HG02852 (cell line): ENCODE data around the gene C16orf96.

Experiments
- ATAC-seq: cut with Tn5 transposase; IDR thresholded peaks from one replicate; pipeline ENCODE4 v1.9.1; 2021; ENCODE audit warnings: mild to moderate bottlenecking, moderate library complexity; ENCODE audit not compliant: unreplicated experiment

C16orf96 gene

DNA sequence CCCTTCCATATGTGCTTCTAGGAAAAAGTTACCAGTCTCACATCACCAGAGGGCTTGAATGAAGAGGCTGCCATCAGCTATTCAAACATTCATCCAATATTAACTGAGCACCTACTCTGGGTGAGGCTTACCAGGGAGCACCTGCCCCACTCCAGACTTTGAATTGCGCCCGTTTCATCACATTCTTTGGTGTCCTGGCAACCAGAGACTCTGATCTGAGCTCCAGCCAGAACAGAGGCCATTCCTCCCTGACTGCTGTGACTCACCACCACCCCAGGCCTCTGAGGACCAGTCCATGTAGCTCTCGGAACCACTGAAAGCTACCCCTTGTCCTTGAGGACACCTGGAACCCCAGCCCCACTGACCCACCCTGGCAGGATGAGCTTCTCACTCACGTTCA lies at the start of gene C16orf96:
C16orf96 (plus strand) TSS at position 229 of the 400 bp plus-strand sequence; CDS start at position 379, 150 bp downstream.
- ATAC-seq, result no peak

DNA sequence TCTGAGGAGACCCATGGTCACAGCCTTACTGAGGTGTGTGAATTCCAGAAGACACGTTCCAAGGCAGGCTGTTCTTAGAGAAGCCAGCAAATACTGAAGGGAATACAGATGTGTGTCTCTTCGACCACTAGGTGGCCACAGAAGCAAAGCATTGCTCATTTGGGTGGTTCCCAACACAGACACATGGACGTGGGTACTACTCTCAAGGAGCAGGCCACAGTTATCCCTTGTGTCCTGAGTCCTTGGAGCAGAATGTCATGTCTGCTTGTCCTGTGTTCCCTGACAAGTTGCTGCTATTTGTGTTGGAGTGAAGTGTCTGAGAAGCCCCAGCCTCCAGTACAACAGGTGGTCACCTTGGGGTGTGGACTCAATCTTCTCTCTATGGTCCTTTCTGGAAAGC lies 49.7 kb upstream of the C16orf96 start:
- no peak for ATAC-seq

DNA sequence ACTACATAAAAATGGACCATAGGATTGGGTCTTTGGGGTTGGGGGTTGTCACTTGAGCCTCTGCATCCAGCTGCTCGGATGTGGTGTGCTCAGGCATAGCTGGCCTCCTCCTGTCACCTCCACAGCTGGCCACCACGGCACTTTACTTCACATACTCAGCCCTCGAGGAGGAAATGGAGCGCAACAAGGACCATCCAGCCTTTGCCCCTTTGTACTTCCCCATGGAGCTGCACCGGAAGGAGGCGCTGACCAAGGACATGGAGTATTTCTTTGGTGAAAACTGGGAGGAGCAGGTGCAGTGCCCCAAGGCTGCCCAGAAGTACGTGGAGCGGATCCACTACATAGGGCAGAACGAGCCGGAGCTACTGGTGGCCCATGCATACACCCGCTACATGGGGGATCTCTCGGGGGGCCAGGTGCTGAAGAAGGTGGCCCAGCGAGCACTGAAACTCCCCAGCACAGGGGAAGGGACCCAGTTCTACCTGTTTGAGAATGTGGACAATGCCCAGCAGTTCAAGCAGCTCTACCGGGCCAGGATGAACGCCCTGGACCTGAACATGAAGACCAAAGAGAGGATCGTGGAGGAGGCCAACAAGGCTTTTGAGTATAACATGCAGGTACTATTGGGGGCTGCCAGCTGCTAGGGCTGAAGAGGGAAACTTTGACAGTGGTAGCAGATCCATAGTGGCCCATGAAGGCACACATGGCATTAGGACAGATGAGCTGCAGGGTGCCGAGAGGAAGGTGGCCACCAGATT lies 48.4 kb upstream of the C16orf96 start:
- ATAC-seq, result no peak

DNA sequence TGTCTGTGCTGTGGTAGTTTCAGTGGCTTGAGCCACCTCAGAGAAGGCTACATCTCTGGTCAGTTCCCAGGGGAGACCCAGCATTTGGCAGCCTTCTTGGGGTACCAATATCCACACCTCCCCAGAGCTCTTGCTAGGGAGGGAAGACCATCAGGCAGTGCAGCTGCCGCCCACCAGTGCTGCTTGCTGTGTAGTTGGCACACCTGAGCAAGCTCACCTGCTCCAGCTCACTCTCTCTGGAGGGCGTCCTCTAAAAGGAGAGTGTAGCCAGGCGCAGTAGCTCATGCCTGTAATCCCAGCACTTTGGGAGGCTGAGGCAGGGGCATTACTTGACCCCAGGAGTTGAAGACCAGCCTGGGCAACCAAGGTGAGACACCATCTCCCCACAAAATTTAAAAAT lies 47.3 kb upstream of the C16orf96 start:
- ATAC-seq, result no peak

DNA sequence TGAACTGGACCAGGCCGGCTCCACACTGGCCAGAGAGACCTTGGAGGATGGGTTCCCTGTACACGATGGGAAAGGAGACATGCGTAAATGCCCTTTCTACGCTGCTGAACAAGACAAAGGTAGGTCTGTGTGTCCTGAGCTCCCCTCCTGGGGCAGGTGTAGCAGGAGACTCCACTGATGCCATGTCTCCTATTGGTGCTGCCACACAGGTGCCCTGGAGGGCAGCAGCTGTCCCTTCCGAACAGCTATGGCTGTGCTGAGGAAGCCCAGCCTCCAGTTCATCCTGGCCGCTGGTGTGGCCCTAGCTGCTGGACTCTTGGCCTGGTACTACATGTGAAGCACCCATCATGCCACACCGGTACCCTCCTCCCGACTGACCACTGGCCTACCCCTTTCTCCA lies 46.7 kb upstream of the C16orf96 start:
- ATAC-seq, result no peak

DNA sequence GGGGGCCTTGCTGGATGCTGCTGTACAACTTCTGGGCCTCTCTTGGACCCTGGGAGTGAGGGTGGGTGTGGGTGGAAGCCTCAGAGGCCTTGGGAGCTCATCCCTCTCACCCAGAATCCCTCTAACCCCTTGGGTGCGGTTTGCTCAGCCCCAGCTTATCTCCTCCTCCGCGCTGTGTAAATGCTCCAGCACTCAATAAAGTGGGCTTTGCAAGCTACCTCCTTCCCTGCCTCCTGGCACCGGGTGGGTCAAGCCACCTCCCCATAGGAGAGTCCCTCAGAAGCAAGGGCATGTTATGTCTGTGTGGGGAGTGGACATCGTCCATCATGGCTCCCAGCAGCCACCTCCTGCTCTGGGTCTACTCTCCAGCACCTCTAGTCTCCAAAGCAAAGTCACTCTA lies 46.0 kb upstream of the C16orf96 start:
- ATAC-seq, result no peak

DNA sequence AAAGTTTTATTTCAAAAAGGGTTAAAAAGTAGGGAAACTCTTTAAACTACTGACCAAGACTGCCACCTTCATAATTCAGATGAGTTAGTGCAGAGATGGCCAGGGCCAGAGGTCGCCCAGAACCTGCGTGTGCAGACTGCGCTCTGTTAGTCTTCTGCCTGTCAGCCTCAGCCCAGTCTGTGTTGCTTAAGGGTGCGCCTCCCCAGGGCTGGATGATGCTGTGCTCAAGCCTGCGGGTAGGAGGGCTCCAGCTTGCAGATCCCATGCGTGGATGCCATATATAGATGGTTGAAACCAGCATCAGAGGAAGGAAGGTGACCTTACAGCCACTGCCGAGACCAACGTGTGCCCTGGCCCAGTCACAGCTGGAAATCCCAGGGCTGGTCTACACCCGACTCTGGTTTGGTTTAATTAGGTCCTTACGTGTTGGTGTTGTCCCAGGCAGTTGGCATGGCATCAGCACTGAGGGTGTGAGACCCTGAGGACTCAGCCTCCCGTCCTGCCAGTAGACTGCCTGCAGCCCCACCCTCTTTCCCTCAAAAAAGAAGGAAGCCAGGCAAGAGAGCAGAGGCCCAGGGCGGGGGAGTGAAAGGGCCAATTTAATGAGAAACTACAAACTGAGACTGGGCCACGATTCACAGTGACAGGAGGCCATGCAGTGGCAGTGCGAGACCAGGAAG lies 45.3 kb upstream of the C16orf96 start:
- ATAC-seq, result no peak

DNA sequence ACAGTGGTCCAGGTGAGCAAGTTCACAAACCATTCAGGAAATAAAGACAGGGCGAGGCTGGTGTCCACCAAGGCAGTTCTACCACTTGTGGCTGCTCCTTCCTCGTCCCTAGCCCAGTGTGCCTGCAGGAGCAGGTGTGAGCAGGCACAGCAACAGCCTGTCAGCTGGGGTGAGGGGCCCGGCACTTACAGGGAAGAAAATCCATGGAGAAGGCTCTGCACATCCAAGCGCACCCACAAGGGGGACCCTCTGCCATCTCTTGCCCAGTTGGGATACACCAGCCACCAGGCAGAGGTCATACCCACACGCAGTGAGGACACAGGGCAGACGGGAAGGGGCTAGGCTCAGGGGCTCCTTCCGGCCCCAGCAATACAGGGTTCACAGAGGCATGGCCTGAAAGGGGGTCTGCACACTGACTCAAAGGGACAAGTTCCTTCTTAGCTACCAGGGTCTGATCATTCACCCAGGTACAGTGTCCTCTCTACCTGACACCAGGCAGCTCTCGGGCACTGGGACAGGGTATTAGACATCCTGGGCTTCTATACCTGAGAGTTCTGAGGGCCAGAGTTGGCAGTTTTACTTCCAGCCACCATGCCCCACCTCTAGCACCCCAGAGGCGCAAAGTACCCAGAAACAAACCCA lies 44.6 kb upstream of the C16orf96 start:
- ATAC-seq, result no peak

DNA sequence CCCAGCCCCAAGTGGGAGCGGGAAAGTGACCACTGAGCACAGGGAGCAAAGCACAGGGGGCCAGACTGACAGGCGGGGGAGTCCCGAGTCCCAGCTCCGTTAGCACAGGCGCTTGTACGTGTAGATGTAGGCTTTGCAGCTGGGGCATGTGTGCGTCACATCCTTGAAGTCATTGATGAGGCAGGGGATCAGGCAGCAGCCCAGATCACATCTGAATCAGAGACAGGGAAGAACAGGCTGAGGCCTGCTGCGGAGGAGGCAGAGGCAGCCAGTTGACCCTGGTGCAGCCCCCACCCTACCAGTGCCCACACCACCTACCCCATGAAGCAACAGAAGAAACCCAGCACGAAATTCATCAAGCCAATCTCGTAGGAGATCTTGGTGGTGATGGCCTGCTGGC lies 43.7 kb upstream of the C16orf96 start:
- no peak for ATAC-seq

DNA sequence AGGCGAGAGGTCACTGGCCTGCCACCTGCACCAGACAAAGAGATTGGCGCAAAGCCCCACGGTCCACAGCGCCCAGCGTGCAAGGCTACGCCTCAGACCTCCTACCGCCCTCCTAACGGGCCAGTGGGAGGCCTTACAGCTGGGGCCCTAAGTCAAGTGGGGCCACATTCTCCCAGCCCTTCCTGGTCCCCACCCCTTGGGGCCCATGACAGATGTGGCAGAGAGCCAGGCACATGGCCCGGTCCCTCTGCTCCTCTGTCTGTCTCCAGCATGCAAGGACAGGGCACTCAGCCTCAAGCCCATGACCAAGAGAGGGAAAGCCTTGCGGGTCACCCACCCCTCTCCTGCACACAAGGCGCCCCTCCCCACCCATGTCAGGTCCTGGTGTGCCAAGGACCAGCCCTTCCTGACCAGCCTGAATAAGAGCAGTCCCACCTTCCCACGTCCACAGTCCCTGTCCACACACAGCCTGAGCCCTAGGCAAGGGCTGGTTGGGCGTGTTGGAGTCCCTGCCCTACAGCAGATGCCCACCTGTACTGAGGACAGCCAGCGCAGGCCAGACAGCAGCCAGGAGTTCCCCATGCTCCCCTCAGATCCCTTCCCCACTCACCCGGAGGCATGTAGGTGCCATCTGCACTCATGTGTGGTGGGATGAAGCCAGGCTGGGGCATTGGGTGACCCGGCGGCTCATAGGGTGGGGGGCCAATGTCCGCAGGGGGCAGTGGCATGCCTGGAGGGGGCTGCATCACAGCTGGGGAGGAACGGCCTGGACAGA lies 42.9 kb upstream of the C16orf96 start:
- ATAC-seq, result no peak

DNA sequence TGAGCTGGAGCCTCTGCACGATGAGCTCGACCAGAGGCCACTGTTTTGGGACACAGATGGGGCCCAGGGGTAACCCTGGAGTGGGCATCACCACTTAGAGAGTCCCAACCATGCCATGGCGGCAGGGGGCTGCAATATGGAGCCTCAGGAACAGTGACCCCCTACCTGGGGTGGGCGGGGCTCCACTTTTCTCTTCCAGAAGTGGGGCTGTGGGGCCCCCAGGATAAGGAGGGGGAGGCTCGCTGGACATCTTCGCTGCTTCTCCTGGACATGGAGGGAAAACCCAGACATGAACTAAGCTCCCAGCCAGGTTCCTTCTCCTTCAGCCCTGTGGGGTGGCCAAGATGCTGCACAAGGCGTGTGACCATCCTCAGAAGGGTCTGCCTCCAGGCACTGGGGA lies 42.3 kb upstream of the C16orf96 start:
- ATAC-seq, result no peak

DNA sequence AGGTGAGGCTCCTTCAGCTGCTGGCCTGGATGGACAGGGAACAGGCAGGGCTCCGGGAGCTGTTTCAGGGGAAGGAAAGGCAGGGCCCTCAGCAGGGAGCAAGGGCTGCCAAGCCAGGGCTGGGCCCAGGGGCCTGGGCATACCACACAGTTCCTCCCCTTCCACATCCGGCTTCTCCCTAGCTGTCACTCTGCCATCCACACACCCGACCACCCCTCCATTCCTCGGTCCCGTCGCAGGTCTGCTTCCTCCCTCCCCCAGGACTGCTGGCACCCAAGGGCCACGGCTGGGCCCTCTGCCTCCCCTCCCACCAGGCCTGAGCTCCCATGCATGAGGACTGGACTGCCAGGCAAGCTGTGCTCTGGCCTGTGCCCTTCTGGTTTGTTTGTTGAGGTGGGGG lies 41.5 kb upstream of the C16orf96 start:
- ATAC-seq, result no peak

DNA sequence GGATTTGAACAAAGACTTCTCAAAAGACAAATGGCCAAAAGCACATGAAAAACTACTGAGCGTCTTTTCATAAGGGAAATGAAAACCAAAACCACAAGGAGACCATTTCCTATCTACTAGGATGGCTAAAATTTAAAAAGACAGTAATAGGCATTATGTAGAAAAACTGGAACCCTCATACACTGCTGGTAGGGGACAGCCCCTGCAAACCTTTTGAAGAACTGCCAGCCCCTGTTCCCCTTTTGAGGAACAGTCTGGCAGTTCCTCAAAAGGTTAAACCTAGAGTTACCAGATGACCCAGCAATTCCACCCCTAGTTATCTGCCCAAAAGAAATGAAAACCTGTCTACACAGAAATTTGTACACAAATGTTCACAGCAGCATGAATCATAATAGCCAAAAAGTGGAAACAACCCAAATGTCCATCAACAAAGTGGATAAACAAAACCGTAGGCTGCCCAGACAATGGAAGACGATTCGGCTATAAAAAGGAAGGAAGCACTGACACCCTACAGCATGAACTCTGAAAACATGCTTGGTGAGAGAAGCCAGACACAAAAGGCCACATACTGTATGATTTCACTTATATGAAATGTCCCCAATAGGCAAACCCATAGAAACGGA lies 40.4 kb upstream of the C16orf96 start:
- peak; percentile 44 for ATAC-seq

DNA sequence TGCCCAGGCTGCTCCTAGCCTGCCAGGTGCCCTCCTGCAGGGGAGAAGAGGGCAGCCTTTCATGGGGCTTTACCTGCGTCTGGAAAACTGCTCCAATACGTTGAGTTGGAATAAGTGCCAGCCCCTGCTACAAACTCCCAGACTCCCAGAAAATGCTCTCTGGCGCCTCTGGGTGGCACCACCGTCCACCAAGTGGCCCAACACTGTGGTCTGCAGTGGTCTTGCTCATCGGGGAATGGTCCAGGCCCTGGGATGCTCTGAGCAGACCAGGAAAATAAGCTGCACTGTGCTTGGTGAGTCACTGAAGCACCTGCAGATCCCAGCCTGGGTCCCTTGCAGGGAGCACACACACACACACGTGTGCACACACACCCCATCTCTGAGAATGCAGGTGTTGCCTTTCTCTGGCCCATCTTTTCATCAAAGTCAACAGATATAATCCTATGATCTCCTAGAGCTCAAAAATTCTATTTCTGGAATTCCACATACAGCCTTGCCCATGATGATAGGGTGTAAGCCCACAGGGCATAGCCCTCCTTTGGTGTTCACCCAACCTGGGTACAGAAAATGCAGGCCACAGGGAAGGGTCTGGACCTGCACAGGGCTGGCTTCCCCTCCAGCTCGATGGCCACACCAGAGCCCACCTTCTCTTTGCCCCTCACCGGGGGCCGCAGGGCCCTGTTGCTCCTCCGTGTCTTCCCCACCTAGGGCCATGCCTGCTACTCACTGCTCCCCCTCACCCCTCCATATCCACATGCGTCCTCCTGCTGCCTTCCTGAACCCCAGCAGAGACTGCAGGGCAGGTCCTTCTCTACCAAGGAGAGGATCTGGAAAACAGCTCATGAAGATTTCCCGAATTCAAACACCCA lies 38.1 kb upstream of the C16orf96 start:
- ATAC-seq, result no peak

DNA sequence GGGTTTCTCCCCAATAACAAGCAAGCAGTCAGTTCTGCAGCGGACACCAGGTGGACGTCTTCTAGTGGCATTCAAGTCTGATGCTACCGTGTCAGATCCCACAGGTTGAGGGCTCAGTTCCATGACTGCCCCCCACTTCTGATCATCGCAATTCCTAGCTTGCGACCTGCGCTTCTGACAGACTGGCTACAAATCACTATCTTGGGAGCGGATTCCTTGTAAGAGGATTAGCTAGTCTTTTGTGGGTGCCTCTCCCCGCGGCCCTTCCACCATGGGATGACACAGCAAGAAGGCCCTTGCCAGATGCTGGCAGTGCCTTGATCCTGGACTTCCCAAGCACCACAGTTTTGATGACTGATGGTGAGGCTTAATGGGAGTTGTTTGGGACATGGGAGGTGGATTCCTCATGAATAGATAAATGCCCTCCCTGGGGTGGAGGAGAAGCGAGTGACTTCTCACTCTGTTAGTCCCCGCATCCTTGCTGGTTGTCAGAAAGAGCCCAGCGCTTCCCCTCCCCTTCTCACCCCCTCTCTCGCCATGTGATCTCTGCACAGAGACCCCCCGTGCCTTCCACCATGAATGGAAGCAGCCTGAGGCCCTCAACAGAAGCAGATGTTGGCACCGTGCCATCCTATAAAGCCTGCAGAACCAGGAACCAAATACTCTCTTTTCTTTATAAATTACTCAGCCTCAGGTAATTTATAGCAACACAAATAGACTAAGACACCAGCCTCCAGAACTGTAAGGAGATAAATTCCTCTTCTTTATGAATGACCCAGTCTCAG lies 36.7 kb upstream of the C16orf96 start:
- ATAC-seq, result no peak

DNA sequence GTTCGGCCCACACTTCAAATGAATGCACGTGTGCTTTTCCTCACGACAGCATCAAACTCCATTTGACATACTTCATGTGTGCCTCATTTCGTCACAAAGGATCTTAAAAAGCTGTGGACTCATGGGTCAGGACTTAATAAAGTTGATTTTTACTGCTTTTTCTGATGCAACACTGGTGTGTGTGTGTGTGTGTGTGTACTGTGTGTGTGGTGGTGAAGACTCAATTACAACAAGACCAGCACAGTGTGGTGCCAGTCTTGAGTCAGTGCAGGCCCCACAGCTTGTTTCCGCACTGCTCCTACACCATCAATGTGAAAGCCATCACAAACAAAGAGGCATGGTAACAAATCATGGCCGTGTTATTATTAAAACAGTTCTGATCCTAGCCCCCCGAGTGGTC lies 35.2 kb upstream of the C16orf96 start:
- ATAC-seq, result no peak

DNA sequence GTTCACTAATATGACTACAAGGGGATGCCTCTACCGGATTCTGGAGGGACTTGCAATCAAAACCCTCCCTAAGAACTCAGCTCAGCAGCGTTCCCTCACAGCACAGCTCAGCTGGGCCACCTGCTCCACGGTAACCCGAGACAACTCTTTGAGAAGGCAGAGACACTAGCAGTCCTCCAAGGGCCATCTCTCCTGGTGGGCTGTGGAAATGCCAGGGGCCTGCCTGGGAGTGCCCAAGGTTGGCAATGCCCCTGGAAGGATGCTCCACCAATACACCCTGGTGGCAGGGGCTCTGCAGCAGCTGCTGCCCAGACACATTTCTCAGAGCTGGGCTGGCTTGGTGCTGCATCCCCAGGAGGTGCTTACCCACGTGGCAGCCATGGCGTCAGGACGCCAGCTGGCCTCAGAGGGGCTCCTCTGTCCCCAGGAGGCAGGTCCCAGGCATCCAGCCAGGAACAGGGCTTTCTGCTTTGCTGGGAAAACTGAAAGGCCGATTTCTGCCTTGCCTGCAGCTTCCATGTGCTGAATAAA lies 34.0 kb upstream of the C16orf96 start:
- ATAC-seq, result no peak

DNA sequence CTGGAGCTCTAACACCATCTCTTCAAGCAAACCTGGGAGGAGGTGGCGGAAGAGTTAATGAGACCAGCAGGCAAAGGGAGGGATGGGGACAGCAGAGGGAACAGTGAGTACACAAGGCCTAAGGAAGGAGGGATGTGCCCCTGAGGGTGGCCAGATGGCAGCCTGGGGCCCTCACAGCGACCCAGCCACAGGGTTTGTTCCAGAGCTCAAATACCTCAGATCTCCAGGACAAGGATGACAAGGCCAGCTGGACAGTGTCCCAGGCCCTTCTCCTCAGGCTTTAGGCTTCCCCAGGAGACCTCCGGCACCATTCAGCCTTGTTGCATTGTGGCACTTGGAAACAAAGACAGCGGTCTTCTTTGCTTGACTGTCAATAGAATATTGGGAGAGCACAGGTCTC lies 32.5 kb upstream of the C16orf96 start:
- ATAC-seq, result no peak

DNA sequence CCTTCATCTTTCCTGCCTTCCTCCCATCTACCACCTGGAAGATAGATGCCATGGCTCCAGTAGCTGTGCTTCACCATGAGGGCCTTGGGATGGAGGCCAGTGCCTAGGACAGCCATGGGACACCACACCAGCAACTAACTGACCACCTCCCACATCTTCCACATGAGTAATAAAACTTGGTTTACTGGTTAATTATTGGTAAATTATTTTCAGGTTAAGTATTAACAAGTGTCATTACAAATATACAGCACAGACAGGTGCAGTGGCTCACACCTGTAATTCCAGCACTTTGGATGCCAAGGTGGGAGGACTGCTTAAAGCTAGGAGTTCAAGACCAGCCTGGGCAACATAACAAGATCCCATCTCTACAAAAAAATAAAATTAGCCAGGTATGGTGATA lies 31.6 kb upstream of the C16orf96 start:
- ATAC-seq, result no peak
